ENCODE data around the gene ATG2A. TPM values are rescaled to one million over a fixed set of nuclear protein-coding genes. Genes with fewer than 3 reads are reported as not detected.

The ATG2A gene
- total and polyA plus RNA-seq, 10 of the 15 experiments (the other 5 are each of a cell fraction or from before 2014, with no cell fraction given) = 0.08 to 19.0 (median 4.6) TPM

GRCh38 chr11:64916775-64917662 is at the start of gene ATG2A (continued):
- TF ChIP-seq NKRF (conservative IDR thresholded peaks at IDR 0.05) (peak; percentile 87), CHD2 (IDR thresholded peaks at IDR 0.05; ENCODE audit: borderline replicate concordance, low read depth, low read length) (peak; percentile 55; the same call in 1 of the 2 replicates), RELB (IDR thresholded peaks at IDR 0.05; ENCODE audit: low read depth) (peak; percentile 93), ZNF274 (IDR thresholded peaks at IDR 0.05; ENCODE audit: insufficient read depth, insufficient read length) (no peak), YY1 (IDR thresholded peaks at IDR 0.05; ENCODE audit: low read depth, low read length) (peak; percentile 87), CHD1 (IDR thresholded peaks at IDR 0.05; ENCODE audit: low read depth, low read length) (peak; percentile 92; the same call in 1 of the 2 replicates), BHLHE40 (IDR thresholded peaks at IDR 0.05; ENCODE audit: borderline replicate concordance in 1 of 2, low read depth in 2 of 2, low read length in 1 of 2) (peak in 1 of 2 experiments; percentile 12; a peak in 2 of 4 replicates), IRF3 (IDR thresholded peaks at IDR 0.05) (no peak), E4F1 (IDR thresholded peaks at IDR 0.05; ENCODE audit: borderline replicate concordance, partially characterized antibody) (no peak), RB1 (IDR thresholded peaks at IDR 0.05; ENCODE audit: borderline replicate concordance) (peak; percentile 52; the same call in 1 of the 2 replicates), PKNOX1 (IDR thresholded peaks at IDR 0.05) (peak; percentile 93), PBX3 (IDR thresholded peaks at IDR 0.05; ENCODE audit: insufficient replicate concordance, low read depth, low read length) (peak; percentile 41), NR2F1 (conservative IDR thresholded peaks at IDR 0.05) (peak; percentile 96), MXI1 (IDR thresholded peaks at IDR 0.05; ENCODE audit: low read depth, low read length) (peak; percentile 100), CREB1 (IDR thresholded peaks at IDR 0.05; ENCODE audit: low read depth) (peak; percentile 60; the same call in 1 of the 2 replicates), TCF12 (IDR thresholded peaks at IDR 0.05; ENCODE audit: low read depth, low read length) (0 out of 2 replicates have a peak, but pooled peaks have one; percentile 13)
